ENCODE data around the gene UBE2I. TPM values are rescaled to one million over a fixed set of nuclear protein-coding genes. Genes with fewer than 3 reads are reported as not detected.

Gene UBE2I
- total RNA-seq, 1 experiment from 2014 or later: 261 TPM

DNA sequence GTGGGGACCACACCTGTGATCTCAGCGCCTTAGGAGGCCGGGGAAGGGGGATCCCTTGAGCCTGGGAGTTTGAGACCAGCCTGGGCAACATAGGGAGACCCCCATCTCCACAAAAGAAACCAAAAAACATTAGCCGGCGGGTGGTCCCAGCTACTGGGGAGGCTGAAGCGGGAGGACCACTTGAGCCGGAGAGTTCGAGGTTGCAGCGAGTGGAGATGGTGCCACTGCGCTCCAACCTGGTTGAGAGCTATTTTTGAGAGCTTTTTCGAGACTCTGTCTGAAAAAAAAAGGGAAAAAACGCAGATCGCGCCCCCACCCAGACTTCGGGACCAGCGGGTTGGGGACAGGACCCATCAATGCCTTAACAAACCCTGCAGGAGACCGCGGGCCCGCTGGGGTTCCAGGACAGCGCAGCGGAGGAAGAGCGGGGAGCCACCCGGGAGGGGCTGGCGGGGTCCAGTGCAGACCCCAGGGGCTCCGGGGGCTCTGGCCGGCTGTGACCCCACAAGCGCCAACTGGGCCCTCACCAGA is 23.2 kb downstream of the UBE2I start:
- no TSS peak for BruUV-seq (replicated peaks)
- TF ChIP-seq, protein P1, sequence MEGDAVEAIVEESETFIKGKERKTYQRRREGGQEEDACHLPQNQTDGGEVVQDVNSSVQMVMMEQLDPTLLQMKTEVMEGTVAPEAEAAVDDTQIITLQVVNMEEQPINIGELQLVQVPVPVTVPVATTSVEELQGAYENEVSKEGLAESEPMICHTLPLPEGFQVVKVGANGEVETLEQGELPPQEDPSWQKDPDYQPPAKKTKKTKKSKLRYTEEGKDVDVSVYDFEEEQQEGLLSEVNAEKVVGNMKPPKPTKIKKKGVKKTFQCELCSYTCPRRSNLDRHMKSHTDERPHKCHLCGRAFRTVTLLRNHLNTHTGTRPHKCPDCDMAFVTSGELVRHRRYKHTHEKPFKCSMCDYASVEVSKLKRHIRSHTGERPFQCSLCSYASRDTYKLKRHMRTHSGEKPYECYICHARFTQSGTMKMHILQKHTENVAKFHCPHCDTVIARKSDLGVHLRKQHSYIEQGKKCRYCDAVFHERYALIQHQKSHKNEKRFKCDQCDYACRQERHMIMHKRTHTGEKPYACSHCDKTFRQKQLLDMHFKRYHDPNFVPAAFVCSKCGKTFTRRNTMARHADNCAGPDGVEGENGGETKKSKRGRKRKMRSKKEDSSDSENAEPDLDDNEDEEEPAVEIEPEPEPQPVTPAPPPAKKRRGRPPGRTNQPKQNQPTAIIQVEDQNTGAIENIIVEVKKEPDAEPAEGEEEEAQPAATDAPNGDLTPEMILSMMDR (IDR thresholded peaks at IDR 0.05; ENCODE audit: unreplicated experiment): no peak
- Mint-ChIP-seq H3K27me3 (ENCODE audit: unreplicated experiment) (peaks cover 32% of the 10 kb centered on the region), H3K4me3 (ENCODE audit: low read depth, unreplicated experiment) (no peak overlapping the region), H3K9me3 (ENCODE audit: low read depth, unreplicated experiment) (no peaks in the 10 kb centered on the region), H3K27ac (ENCODE audit: unreplicated experiment) (no peak overlapping the region), H3K4me1 (ENCODE audit: low read depth, unreplicated experiment) (peaks cover 8% of the 10 kb centered on the region), H3K36me3 (ENCODE audit: insufficient read depth, unreplicated experiment) (peaks cover 20% of the 10 kb centered on the region)
- no peak for DNase-seq
- CTCF ChIA-PET: interaction anchor here (2.0 kb wide), 1 partner anchor 10 kb away, joined by 14 read pairs; no protein-coding TSS in a partner anchor
- intact Hi-C loops (cut with micrococcal nuclease; ENCODE audit: unreplicated experiment): no loop called here

DNA sequence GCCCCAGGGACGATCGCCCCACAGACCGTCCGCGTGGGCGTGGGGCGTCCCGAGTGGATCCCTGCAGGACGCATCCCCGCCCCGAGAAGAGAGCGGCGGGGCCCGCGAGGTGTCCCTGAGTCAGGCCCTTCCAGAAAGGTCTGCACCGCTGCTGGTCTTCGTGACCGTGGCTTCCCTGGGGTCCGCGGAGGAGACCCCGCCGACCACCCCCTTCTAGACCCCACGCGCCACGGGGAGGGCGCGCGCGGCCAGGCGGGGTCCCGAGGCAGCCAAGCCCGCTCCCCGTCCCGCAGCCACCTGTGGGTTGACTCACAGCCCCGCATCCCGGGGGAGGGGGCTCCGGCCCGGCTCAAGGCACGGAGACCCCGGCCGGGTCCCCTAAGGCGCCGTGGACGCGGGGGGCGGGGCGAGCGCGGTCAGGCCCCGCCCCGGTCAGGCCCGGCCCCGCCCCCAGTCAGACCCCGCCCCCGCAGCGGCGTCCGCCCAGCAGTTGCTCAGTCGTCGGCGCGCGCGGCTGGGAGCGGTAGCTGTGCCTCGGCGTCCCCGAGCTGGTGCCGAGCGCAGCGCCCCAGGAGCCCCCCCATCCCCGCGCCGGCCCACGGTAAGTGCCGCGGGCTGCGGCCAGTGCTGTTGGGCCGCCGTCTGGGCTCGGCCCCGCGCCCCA is 23.8 kb downstream of the UBE2I start, which contains the start of gene BAIAP3:
Gene BAIAP3, plus strand, starts transcription at position 497 of the 664 bp plus-strand sequence. CDS start 4,905 bp downstream, outside the sequence.
- TF ChIP-seq, protein P1 (IDR thresholded peaks at IDR 0.05; ENCODE audit: unreplicated experiment): no peak
- CTCF ChIA-PET: interaction anchor here (2.0 kb wide), 1 partner anchor 9 kb away, joined by 14 read pairs; no protein-coding TSS in a partner anchor
- peak; percentile 62 for DNase-seq
- Mint-ChIP-seq H3K4me1 (ENCODE audit: low read depth, unreplicated experiment) (peaks cover 8% of the 10 kb centered on the region), H3K27me3 (ENCODE audit: unreplicated experiment) (peaks cover 32% of the 10 kb centered on the region), H3K9me3 (ENCODE audit: low read depth, unreplicated experiment) (no peaks in the 10 kb centered on the region), H3K36me3 (ENCODE audit: insufficient read depth, unreplicated experiment) (peaks cover 19% of the 10 kb centered on the region), H3K4me3 (ENCODE audit: low read depth, unreplicated experiment) (no peak within 1 kb of the TSS), H3K27ac (ENCODE audit: unreplicated experiment) (no peak within 1 kb of the TSS)
- no TSS peak for BruUV-seq (replicated peaks)
- intact Hi-C loops (cut with micrococcal nuclease; ENCODE audit: unreplicated experiment): no loop called here

DNA sequence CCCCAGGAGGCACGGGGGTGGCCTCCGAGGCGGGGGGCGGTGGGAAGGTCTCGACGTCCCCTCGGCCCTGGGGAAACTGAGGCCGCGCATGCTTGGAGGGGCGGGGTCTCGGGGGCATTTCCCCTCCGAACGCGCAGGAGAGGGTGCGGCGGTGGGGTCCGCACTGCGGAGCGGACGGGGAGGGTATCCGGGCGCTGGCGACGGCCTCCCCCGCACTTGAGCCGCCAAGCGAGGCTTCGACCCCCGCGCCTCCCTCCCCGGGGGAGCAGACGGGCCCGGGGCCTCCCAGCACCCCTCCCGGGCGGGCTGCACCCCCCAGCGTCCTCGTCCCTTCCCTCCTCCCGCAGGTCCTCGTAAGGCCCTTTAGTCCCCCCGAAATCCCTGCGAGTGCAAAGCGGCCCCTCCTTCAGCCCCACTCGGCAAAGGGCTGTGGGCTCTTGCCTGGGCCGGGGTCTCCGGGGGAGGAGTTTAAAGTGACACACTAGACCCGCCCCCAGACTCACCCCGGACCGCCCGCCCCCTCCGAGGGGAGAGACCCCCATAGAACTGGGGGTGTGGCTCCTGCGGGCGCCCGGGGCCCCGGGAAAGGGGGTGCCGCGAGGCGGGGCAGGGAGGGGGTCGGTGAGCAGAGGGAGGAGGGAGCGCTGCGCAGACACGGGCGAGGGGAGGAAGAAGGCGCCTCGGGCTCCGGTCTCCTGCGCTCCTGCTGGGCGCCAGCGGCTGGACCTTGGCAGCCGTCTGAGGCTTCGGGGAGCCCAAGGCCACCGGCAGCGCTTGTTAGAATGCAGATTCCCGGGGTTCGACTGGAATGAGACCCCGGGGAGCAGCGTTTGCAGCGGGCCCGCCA is 24.6 kb downstream of the UBE2I start:
- DNase-seq: no peak
- H3K9me3 Mint-ChIP-seq (ENCODE audit: low read depth, unreplicated experiment): no peaks in the 10 kb centered on the region
- TF ChIP-seq, protein P1 (IDR thresholded peaks at IDR 0.05; ENCODE audit: unreplicated experiment): no peak
- CTCF ChIA-PET: no interaction called here
- peaks cover 8% of the 10 kb centered on the region for H3K4me1 Mint-ChIP-seq (ENCODE audit: low read depth, unreplicated experiment)
- no peak overlapping the region for H3K4me3 Mint-ChIP-seq (ENCODE audit: low read depth, unreplicated experiment)
- no peak overlapping the region for H3K27ac Mint-ChIP-seq (ENCODE audit: unreplicated experiment)
- intact Hi-C loops (cut with micrococcal nuclease; ENCODE audit: unreplicated experiment): no loop called here
- H3K27me3 Mint-ChIP-seq (ENCODE audit: unreplicated experiment): peaks cover 32% of the 10 kb centered on the region
- BruUV-seq (replicated peaks): no TSS peak
- peaks cover 19% of the 10 kb centered on the region for H3K36me3 Mint-ChIP-seq (ENCODE audit: insufficient read depth, unreplicated experiment)

DNA sequence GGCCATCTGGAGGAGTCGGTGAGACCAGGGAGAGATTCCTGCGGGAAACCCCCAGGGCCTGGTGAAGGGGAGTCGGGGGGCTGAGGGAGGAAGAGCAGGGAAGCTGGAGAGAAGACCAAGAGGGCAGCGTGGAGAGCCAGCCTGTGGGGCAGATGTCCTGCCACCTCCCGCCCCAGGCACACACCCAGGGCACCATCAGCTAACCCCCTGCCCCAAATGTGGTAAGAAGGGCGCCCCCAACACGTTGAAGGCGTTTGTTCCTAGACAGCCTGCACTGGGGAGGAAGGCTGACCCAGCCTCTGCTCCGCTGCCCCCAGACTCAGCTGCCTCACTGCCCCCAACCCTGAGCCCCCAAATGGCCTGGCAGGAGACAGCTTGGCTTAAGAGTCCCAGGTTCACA is 25.3 kb downstream of the UBE2I start:
- CTCF ChIA-PET: no interaction called here
- peaks cover 8% of the 10 kb centered on the region for H3K4me1 Mint-ChIP-seq (ENCODE audit: low read depth, unreplicated experiment)
- intact Hi-C loops (cut with micrococcal nuclease; ENCODE audit: unreplicated experiment): no loop called here
- no peak for DNase-seq
- no peak overlapping the region for H3K27ac Mint-ChIP-seq (ENCODE audit: unreplicated experiment)
- no peak overlapping the region for H3K4me3 Mint-ChIP-seq (ENCODE audit: low read depth, unreplicated experiment)
- BruUV-seq (replicated peaks): no TSS peak
- peaks cover 19% of the 10 kb centered on the region for H3K36me3 Mint-ChIP-seq (ENCODE audit: insufficient read depth, unreplicated experiment)
- no peaks in the 10 kb centered on the region for H3K9me3 Mint-ChIP-seq (ENCODE audit: low read depth, unreplicated experiment)
- peaks cover 32% of the 10 kb centered on the region for H3K27me3 Mint-ChIP-seq (ENCODE audit: unreplicated experiment)
- TF ChIP-seq, protein P1 (IDR thresholded peaks at IDR 0.05; ENCODE audit: unreplicated experiment): no peak

Measured in Calu3 (cell line).